NCI-H524 (cell line): ENCODE results near the gene EDA.
A peak's percentile ranks its signal among the peaks of the same experiment; 100 is the strongest.

Experiments used
- DNase-seq, 2 experiments: peaks; one replicate each; lab custom pipeline; 2025; lab: John Stamatoyannopoulos, UW

EDA gene

GRCh38 chrX:70062961-70063550 lies 447.1 kb downstream of the EDA start:
- no peak for DNase-seq

- no peak for DNase-seq
Measured at GRCh38 chrX:70066646-70067045, 450.7 kb downstream of the EDA start.

GRCh38 chrX:70079297-70079696 lies 463.4 kb downstream of the EDA start:
- no peak for DNase-seq

- no peak for DNase-seq
Measured at GRCh38 chrX:70079870-70080269, 464.0 kb downstream of the EDA start.

- no peak for DNase-seq
Measured at GRCh38 chrX:70082723-70083122, 466.8 kb downstream of the EDA start.

GRCh38 chrX:70084592-70085240 lies 468.8 kb downstream of the EDA start:
- DNase-seq, result no peak

GRCh38 chrX:70087857-70088630 lies 472.1 kb downstream of the EDA start:
- DNase-seq, result peak; percentile 35 to 81

- no peak for DNase-seq
Measured at GRCh38 chrX:70088751-70089150, 472.8 kb downstream of the EDA start.
